NCI-H2227 treated with DMSO at 0.1 percent for 48 hours (cell line): ENCODE results near the gene MAP1S.

ENCODE experiments used
- DNase-seq: peaks from one replicate; lab custom pipeline; 2025; lab: John Stamatoyannopoulos, UW

Gene MAP1S

DNA sequence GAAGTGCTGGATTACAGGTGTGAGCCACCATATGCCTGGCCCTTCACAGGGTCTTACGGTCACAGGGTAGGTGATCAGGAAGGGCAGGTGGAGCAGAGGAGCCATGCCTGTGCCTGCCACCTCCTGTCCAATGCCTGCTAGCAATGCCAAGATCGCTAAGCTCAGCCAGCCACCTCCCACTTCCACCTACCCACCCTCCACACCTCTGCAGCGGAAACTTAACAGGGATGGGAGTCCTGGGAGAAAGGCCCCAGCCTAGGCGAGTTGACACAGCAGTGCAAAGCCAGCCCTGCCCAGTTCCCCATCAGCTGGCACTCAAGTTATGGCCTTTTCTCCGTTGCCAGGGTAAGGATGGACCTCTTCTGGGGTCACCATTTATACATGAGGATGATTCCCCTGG, 16.1 kb downstream of the MAP1S start:
- no peak for DNase-seq

DNA sequence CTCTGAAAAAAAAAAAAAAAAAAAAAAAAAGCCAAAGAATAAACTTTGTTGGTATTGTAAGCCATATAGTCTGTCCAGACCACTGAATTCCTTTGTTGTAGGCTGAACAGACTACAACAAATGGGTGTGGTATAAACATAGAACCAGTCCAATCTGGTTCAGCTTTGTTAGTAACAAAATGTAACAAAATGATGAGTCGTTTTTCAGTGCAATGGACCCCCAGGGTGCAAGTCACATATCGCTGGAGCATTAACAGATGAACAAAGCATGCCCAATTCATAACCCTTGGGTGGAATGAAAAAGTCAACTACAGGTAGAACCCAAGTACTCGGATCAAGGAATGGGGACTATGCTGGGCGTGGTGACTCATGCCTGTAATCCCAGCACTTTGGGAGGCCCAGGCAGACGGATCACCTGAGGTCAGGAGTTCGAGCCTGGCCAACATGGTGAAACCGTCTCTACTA, 18.4 kb downstream of the MAP1S start:
- no peak for DNase-seq

DNA sequence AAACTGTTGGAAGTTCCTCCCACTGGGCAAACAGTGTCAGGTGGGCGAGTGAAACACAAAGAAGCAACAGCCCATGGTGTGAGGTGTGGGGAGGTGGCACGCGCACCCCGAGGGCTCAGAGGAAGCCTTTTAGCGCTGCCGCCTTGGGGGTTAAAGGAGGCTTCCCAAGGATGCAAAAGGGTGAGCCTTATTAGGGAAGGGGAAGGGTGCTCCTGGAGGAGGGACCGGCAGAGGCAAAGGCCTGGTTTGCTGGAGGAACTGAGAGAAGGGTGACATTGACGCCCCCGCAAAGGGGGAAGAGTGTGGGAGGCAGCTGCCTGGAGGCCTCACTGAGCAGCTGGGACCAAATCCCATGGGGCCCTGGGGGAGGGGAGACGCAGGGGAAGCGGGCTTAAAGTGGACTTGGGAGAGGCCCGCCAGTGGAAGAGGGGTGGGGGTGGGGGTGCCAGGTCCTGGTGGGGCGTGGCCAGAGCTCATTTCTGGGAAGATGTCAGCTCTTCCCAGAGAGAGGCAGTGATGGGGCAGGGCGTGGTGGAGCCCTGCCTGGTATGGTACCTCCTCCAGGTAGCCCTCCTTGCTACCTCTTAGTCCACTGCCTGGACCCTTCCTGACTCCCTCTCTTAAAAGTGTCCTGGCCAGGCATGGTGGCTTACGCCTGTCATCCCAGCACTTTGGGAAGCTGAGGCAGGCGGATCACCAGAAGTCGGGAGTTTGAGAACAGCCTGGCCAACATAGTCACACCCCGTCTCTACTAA, 20.0 kb downstream of the MAP1S start:
- DNase-seq: no peak

DNA sequence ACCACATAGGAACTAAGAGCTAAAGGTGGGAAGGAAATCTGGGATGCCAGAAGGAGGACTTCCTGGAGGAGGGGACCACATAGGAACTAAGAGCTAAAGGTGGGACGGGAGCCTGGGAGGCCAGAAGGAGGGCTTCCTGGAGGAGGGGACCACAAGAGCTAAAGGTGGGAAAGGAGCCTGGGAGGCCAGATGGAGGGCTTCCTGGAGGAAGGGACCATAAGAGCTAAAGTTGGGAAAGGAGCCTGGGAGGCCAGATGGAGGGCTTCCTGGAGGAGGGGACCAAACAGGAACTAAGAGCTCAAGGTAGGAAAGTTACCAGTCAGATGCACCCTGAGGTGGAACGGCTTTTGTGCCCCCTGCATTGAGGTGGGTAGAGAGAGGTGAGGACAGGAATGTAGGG, 22.2 kb downstream of the MAP1S start:
- no peak for DNase-seq

DNA sequence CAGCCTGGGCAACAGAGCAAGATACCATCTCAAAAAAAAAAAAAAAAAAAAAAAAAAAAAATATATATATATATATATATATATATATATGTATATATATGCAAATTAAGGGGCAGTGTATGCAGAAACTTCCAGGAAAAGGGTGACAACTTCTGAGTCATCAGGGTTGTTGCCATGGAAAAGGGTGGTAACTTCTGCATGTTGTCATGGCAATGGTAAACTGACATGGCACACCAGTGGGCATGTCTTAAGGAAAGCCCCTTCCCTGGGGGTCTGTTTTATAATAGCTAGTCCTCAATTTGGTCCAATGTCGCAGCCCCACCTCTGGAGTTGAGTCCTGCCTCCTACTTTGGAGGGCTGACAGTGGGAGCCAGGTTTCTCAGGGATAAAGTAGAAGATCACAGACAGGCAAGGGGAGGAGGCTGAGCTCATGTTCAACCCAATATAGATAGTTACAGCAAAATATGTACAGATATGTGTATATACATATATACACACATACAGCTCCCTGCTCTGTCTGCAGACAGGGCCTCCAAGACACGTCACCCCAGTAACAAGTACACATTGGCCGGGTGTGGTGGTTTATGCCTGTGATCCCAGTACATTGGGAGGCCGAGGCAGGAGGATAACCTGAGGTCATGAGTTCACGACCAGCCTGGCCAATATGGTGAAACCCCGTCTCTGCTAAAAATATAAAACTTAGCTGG, 24.7 kb downstream of the MAP1S start:
- DNase-seq: no peak

DNA sequence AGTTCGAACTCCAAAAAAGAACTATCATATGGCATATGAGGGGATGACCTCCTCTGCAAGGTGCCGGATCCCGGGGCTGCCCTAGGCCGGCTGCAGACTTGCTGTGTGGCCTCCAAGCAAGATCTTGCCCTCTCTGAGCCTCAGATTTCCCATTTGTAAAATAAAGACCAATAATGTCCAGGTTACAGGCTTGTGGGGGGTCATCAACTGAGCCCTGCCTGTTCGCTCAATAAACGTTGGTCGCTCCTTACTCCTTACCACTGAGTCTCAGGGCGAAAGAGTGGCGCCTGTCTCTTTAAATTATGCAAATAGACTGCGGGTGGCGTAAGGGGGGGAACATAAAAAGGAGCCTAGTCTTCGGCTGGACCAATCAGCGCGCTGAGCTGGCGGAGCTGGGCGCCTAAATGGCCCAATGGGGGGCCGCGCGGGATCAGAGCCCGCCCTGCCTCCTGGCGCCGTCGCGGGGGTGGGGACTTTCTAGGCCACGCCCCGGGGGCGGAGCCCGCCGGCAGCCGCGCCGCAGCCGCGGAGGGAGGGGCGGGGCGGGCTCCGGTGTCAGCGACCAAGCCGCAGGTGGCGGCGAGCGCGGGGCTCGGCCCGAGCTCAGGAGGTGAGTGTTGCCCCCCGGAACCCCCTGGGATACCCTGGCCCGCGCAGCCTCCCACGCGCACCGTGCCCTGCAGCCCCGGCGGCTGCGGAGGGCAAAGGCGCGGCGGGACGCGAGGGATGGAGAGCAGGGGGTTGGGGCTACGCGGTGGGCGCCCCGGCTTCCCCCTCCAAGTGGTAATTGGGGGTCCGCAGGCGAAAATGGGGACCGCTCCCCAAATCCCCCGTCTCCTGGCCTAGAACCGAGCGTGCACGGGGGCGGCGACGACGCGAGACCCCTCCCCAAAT, 28.2 kb downstream of the MAP1S start:
- peak; percentile 72 for DNase-seq

DNA sequence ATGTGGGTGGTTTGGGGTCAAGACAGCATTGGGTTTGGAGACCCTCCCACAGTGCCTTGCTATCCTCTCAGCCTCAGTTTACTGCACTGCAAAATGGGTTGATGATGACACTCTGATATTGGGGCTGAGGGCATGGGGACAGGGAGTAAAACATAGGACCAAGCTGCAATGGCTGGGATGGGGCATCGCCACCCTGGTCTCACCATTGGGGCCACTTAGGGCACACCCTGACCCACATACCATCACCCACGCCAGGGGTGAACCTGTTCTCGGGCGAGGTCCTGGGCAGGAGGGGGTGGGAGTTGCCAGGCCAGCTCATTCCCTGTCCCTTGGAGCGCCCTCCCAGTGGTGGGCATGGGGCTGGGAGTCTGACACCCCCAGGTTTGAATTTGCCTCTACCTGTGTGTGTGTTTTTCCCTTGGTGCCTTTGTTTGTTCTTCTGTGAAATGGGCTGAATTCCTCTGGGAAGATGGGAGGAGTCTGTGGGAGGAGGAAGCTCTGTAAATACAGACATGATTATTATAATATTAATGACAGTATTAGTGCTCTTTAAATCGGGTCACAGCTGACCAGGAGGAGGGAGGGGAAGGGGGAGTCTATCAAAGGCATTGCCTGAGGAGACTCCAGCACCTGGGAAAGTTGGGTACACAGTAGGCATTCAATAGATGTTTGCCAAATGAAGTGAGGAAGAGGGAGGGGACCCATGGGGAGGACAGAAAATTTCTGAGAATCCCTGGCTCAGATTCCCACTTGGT, 29.8 kb downstream of the MAP1S start:
- DNase-seq: no peak

DNA sequence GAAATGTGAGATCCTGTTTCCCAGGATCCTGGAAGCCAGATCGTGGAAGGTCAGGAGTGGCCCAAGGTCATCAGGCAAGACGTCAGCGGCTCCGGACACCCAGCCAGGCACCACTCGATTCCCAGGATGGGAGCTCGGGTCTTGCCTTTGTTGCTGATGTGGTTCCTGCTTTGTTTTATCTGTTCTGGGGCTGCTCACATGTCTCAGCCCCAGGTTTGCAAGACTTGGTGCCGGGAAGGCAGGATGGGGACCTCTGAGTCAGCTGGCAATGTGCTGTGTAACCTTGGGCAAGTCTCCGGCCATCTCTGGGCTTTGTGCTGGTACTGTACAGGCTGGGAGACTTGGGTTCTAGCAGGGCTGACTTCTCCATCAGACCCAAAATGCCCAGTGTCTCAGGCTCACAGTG, 30.6 kb downstream of the MAP1S start:
- no peak for DNase-seq

DNA sequence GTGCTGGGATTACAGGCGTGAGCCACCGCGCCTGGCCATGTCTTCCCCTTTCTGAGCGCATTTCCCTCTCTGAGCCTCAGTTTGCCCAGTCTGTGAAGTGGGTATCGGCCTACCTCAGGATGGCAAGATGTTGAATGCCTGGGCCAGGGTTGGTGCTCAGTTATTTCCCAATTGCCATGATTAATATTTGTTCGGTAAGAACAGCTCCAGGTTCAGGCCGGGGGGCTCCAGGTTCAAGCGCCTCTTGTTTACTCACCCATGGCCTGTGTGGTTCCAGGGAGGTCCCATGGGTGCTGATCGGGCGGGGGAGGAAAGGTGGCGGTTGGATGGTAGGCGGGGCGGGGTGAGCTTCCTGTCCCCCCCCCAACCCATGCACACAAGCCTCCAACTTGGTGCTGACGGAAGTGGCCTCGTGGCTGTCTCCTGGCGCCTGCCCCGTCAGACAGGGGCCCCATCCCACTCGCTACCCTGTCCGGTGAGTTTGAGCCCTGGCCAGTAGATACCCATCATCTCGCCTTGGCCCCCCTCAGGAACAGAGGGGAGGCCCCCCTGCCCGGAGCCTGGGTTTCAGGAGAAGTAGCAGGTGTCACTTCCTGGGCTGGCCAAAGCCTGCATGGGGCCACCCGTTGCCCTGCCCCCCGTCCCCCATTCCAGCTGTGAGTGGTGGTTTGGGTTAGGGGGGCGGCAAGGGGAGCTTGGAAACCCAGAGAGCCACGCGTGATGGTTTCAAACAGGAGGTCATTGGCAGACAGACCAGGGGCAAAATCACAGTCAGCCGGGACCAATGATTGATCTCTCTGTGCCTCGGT, 32.0 kb downstream of the MAP1S start, which contains the start of gene FCHO1:
Gene FCHO1 (plus strand): TSS at position 375 of the 809 bp plus-strand sequence. CDS start 3,688 bp downstream, outside the sequence.
- DNase-seq: no peak

DNA sequence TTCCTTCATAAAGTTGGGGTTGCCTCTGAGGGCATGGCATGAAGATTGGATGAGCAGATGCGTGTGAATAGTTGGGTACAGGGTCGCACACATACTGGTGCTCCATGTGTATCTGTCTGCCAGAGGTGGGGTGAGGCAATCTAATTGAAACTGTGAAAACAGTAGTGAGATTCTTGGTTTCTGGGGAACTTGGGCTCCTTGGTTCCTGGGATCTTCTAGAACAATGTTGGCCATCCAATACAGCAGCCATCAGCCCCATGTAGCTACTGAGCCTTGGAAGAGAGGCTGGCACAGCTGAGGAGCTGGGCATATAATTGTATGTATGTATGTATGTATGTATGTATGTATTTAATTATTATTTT, 32.6 kb downstream of the MAP1S start:
- no peak for DNase-seq

DNA sequence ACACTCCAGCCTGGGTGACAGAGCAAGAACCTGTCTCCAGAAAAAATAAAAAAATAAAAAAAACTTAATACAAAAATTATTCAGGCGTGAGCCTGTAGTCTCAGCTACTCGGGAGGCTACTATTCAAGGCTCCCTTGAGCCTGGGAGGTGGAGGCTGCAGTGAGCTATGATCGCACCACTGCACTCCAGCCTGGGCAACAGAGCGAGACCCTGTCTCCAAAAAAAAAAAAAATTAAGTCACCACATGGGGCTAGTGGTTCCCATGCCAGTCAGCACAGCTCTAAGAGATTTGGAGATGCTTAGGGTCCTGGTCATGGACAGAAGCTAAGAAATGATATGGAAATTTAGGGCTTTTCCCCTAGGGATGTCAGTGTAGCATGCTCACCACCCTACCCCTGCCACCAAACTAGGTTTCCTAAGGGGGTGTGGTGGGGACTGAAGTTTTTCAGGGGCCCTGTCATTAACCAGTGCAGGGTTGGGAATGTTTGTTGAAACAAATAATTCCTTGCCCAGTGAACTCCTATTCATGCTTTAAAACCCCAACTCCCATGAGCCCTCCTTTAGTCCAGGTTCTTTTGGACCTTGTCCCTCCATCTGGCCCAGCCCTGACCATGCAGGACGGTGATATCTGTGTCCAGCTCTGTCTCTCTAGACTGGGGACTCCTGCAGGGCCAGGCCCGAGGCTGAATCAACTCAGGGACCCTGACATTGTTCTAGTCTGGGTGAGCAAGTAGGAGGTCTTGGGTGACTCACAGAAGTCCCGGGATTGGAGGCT, 33.8 kb downstream of the MAP1S start:
- no peak for DNase-seq

DNA sequence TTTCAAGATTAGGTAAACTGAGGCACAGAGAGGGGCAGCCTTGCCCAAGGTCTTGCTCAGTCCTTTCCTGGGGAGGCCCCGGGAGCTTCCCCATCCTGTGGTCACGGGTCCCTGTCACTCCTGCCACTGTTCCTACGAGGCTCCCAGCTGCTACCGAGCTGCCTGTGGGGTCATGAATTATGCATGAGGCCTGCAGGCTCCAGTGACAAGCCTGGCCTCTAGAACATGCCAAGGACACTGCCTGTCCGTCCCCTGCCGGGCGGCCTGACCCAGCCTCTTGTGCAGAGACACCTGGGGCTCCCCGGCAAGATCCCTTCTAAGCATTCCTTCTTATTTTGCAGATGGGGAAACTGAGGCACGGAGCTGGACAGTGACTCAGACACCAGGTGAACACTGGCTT, 34.7 kb downstream of the MAP1S start:
- DNase-seq: no peak

DNA sequence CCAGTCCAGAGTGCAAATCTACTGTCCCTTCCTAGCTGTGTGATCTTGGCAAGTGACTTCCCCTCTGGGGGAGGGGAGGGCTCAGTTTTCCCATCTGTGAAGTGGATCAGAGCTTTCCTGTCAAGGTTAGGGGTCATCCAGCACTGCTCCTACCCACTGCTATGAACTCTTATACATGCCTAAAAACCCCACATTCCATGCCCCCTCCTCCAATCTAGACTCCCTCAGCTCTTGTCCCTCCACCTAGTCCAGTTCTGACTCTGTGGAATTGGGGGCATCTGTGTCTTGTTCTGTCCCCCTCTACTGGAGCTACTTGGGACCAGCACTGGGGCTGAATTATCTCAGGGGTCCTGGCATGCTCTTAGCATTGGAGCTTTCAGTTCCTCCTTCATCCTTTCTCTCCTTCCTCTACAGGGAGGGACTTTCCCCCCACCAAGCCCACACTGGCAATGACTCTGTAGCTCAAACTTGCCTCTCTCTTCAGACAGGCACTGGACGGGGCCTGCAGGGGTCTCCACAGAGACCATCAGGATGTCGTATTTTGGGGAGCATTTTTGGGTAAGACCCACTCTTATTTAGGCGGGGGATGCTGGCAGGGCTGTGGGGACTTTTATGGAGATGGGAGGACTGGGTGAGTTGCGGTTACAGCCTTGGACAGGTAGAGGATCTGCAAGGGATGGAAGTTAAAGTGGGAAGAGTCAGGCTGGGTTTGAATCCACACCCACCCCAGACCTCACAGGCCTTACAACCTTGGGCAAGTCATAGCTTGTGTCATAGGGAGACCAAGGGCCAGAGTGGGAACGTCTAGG, 35.6 kb downstream of the MAP1S start:
- DNase-seq: no peak

DNA sequence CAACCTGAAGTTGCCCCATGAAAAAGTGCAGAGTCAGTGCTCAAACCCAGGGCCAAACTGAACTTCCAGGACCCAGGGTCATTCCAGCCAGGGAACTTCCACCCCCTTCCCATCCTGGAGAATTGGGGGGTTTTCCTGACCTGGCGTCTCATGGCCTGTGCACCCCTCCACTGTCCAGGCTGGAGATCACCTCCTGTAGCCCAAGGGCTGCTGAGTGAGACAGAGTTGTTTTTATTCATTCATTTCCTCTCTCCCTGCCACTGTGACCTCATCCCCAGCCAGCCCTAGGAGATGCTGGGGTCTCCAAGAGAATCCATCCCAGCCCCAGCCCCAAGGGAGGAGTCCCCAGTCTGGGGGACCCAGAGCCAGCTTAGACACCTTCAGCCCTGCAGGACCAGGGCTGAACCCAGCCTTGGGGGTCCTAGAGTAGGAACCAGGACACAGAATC, 36.2 kb downstream of the MAP1S start:
- no peak for DNase-seq

DNA sequence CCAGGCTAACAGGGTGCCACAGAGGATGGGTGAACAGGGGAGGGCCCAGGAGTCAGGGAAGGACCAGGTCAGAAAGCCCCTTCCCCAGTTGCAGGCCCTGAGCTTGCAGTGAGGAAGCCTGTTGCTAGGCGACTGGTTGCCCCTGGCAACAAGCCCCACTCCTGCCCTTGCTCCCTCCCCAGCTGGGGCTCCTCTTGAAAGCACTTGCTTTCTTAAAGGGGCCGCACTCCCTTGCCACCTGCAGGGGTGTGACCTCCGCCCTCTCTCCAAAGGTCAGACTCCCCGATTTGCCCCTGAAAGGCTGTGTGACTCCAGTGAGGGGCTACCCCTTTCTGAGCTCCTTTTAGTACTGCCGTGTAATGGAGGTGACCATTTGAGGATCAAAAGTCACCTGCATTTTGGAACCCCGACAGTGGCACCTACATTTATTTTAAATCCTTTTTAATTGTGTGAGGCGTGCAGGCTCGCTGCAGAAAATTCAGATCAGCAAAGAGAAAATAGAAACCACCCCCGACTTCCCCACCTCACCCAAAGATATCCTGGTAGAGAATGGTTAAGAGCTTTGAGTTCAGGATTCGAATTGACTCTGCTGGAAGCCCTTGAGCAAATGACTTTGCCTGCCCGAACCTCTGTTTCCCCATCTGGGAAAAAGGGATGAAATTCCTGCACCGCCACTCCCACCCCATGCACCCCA, 36.8 kb downstream of the MAP1S start:
- DNase-seq: peak; percentile 20

DNA sequence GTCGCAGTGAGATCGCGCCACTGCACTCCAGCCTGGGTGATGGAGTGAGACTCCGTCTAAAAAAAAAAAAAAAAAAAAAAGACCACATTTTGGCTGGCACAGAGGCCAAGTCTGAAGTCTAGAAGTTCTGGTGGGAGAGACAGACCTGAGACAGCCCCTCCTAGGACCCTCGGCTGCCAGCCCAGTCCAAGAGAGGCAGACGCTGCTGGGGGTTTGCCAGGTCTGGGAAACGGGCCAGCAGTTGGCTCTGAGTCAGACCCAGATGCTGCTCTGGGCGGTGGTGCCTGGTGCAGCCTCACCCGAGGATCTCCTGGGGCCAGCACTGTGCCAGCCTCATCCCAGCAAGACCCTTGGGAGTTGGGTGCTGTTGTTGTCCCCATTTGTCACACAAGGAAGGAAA, 37.8 kb downstream of the MAP1S start:
- no peak for DNase-seq

DNA sequence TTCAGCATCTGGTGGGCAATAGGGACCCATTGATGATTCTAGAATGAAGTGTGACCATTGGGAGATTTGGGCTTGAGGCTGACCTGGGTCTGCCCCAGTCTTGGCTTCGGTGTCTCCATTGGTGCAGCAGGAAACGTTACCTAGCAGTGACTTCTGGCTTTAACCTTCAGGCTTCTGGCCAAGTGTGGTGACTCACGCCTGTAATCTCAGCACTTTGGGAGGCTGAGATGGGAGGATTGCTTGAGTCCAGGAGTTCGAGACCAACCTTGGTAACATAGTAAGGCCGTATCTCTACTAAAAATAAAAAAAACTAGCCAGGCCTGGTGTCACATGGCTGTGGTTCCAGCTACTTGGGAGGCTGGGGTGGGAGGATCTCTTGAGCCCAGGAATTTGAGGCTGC, 39.2 kb downstream of the MAP1S start:
- no peak for DNase-seq

DNA sequence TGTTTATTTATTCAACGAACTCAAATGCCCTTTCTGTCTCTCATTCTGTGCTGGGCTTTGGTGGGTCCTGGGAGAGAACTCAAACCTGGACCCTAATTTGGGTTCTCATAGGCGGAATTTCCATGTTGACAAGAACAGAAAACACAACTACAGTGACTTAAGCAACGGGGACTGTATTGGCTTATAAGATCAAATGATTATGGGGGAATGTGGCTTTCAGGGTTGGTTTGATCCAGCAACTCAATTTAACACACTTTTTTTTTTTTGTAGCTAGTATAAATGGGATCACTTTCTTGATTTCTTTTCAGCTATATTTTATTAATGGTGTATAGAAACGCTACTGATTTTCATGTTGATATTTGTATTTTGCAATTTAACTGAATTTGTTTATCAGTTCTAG, 41.9 kb downstream of the MAP1S start:
- DNase-seq: no peak
